Kidney glomerular epithelial cell (primary cell): Measurements from ENCODE around the gene GOLGA8S.
"Not testable (repeated sequence)": the region's sequence is repeated elsewhere in the genome, so short reads cannot be mapped to it uniquely, and the experiment has no call there.

Source experiments
- DNase-seq: peaks from one replicate; lab custom pipeline; 2025; lab: John Stamatoyannopoulos, UW

Gene GOLGA8S, protein sequence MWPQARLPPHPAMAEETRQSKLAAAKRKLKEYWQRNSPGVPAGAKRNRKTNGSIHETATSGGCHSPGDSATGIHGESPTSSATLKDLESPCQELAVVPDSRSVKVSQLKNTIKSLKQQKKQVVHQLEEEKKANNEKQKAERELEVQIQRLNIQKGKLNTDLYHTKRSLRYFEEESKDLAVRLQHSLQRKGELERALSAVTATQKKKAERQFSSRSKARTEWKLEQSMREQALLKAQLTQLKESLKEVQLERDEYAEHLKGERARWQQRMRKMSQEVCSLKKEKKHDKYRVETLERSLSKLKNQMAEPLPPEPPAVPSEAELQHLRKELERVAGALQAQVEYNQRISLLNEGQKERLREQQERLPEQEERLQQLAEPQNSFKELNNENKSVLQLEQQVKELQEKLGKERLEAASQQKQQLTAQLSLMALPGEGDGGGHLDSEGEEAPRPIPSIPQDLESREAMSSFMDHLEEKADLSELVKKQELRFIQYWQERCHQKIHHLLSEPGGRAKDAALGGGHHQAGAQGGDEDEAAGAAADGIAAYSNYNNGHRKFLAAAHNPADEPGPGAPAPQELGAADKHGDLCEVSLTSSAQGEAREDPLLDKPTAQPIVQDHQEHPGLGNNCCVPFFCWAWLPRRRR

GRCh38 chr15:23354448-23354847 is at the start of gene GOLGA8S:
Gene GOLGA8S (plus strand): TSS chr15:23354748. CDS start chr15:23354810, 62 bp downstream.
- not testable (repeated sequence) for DNase-seq

DNA sequence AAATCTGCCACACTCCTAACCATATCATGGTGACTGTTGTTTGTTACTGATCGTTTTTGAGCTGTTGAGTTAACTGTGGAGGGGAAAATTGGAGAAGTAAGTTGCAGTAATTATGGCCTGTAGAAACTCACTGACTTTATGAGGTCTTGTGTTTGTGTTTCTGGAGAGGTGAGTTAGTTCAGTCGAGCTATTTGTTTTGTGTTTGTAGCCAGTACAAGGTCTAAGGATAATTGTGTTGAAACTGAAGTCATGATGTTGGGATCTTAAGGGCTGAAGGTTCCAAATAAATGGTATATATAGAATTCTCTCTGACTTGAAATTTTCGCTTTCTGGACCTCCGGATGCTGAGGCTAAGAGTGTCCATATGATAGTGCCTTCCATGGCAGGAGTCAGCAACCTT is 49.7 kb upstream of the GOLGA8S start:
- DNase-seq = not testable (repeated sequence)

- DNase-seq = not testable (repeated sequence)
These were observed 48.6 kb upstream of the GOLGA8S start for GRCh38 chr15:23305921-23306320.

- DNase-seq = not testable (repeated sequence)
These were observed 43.3 kb upstream of the GOLGA8S start for GRCh38 chr15:23311233-23311632.

DNA sequence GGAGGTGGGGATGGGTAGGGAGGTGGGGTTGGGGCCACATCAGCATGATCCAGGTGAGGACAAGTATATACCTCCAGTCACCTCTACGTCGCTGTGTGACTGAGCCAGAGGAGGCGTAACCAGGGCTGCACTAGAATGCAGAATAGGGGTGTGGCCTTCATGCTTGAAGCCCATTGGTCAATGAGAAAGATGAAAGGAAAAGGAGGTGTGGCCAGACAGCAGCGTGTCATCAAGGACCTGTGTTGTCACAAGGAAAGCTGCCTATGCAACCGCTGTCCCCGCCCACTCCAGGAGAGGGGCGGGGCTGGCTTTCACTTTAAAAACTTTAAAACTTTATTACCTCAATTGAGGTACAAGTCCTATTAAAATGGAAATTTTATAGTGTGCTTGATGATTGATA is 20.5 kb upstream of the GOLGA8S start, which contains the start of gene GOLGA6L26:
GOLGA6L26 (minus strand) TSS at position 101 of the 400 bp plus-strand sequence; CDS start at position 40, 61 bp downstream.
- DNase-seq = not testable (repeated sequence)

- not testable (repeated sequence) for DNase-seq
These were observed 8.1 kb downstream of the GOLGA8S start for GRCh38 chr15:23362622-23363021.

DNA sequence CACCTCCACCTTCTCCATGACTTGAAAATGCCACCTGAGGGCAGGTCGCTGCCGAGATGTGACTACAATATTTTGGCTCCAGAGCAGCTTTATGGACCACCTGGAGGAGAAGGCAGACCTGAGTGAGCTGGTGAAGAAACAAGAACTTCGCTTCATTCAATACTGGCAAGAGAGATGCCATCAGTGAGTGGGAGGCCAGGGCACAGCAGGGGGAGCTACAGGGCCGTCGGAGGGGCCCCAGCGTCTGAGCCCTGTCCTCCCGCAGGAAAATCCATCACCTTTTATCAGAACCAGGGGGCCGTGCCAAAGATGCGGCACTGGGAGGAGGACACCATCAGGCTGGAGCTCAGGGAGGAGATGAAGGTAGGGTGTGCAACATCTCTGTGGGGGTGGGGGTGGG is 9.7 kb downstream of the GOLGA8S start:
- not testable (repeated sequence) for DNase-seq

- no peak for DNase-seq
These were observed 16.0 kb downstream of the GOLGA8S start for GRCh38 chr15:23370578-23370977.

GRCh38 chr15:23371134-23371533 is 16.6 kb downstream of the GOLGA8S start:
- DNase-seq = not testable (repeated sequence)

GRCh38 chr15:23371868-23372267 is 17.3 kb downstream of the GOLGA8S start:
- not testable (repeated sequence) for DNase-seq

DNA sequence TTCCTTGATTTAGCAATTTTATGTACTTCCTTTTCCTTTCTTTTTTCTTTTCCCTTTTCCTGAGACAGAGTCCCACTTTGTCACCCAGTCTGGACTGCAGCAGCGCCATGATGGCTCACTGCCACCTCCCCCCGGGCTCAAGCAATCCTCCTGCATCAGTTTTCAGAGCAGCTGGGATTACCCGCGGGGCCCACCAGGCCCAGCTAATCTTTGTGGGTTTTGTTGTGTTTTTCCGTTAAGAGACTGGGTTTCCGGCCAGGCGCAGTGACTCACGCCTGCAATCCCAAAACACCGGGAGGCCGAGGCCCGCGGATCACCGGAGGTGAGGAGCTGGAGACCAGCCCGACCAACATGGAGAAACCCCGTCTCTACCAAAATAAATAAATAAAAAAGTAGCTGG is 17.7 kb downstream of the GOLGA8S start:
- no peak for DNase-seq

- DNase-seq = not testable (repeated sequence)
These were observed 18.5 kb downstream of the GOLGA8S start for GRCh38 chr15:23372891-23373600.

GRCh38 chr15:23374226-23374625 is 19.7 kb downstream of the GOLGA8S start:
- DNase-seq = not testable (repeated sequence)

- not testable (repeated sequence) for DNase-seq
These were observed 24.4 kb downstream of the GOLGA8S start for GRCh38 chr15:23378946-23379345.

GRCh38 chr15:23380700-23381099 is 26.2 kb downstream of the GOLGA8S start:
- not testable (repeated sequence) for DNase-seq

DNA sequence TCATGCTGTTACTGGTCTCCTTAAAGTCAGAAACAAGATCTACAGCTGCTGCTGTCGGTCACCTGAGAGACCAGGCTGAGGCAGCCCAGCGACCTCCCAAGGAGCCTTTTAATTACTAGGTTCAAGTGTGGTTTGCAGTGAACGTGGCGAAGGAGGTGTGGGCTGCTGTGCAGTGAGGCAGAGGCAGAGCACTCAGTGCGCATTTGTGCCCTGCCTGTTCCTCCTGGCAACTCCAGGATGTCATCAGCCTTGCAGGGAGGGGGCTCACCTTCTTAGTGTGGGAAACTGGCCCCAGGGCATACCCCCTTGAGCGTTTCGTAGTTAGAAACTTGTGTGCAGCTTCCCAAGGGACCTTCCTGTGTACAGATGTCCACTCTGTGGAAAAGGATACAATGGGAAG is 26.6 kb downstream of the GOLGA8S start:
- not testable (repeated sequence) for DNase-seq

DNA sequence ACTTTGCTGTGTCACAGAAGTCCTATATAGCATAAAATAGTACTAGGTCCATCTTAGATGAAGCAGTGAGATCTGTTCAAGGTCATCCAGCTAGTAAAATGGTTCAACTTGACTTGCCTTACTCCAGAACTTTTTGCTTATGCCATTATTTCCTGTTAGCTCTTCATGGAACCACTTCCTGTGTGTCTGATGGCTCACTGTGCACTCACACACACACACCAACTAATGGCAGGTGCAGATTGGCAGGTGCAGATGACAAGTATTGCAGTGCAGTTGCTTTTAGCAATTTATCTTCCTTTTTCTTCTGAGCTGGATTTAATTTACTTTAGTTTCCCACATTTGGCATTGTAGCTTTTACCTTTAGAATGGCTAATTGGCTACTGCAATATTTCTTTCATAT is 29.8 kb downstream of the GOLGA8S start:
- DNase-seq = no peak

DNA sequence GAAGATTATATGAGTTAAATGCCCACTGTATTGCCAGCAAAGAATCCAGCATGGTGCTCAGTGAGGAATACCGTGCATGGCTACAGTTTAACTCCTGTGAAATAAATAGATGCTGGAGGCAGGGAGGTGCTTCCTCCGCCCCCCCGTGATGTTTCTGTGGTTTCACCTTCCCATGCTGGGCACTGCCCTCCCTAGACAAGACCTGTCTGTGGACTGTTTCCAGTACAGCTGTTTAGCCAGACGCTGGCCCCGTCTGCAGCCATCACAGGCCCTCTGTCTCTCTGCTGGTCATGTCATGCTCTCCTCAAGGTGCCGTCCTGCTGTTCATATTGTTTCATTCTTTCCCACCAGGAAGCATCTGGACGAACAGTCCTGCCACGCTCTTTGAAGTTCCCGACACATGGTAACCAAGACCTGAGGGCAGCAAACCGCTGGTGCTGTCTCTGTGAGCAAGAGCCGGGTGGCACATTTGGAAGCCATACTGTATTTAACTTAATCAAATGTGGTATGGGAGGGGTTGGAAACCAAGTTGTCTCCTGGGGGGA is 31.4 kb downstream of the GOLGA8S start:
- DNase-seq = no peak

- no peak for DNase-seq
These were observed 33.2 kb downstream of the GOLGA8S start for GRCh38 chr15:23387621-23388190.

DNA sequence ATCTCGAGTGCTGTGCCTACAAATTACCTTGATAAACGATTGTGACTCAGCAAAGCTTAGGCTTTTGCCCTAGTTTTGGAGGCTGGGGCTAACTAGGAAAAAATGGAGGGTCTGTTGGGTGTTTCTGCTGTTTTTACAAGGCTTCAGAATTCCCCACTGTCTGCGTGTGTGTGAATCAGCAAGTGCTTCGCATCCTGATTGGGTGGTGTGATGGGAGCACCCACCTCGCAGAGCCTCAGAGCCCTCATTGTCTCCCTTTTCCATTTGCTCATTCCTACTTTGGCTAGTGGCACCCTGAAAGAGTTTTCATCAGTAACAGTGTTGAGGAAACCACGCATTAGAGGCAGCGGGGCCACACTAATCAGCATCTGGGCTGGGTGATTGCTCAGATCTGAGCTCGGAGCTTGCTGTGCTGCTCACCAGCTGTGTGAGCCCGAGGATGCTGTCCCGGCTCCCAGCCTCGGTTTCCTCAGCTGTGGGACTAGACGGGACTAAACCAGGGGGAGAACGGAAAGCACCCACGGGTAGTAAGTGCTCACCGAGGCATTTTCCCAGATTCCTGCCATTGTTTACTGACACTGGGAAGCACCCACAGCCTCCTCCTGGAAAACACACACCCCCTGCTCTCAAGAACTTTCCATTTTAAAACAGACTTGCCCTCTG is 40.6 kb downstream of the GOLGA8S start:
- DNase-seq = no peak

GRCh38 chr15:23395832-23396231 is 41.3 kb downstream of the GOLGA8S start:
- DNase-seq = no peak
